ENCODE measurements around the gene ANKRD13A. TPM values are rescaled to one million over a fixed set of nuclear protein-coding genes. Genes with fewer than 3 reads are reported as not detected.

Gene ANKRD13A
- total and polyA plus RNA-seq, 2 donors (not counting 1 experiment from before 2014, with no cell fraction given) = 150 to 185 TPM

DNA sequence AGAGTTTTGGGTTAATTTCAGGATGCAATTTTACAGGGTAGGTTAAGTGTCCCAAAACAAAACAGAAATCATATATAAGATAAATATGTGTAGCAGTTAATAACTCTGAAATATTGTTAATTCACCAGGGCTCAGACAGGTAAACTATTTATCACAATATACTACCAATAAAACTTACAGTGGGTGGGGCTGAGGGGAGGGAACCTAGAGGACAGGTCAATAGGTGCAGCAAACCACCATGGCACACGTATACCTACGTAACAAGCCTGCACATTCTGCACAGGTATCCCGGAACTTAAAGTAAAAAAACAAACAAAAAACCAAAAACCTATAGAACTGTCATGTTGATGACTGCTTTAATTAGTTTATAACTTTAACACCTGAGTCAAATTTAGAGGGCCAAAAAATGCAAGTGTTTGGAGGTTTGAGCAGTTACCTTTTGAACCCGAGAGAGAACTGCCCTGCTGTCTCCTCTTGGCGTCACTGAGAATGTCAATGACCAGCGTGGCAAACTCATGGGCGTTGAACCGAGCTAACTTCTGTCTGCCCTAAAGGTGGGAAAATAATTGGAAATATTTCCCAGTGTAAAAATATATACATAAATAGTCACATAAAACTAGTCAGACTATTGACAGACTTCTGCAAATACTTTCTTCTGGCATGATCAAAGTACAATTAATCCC, 39.7 kb upstream of the ANKRD13A start:
- Histone ChIP-seq H2AFZ (ENCODE audit: insufficient read depth, low read depth, low read length, poor library complexity, severe bottlenecking) (no peak overlapping the region), H3K4me3 (ENCODE audit: control extremely low read depth in 1 of 5, extremely low read depth in 1 of 5, insufficient read depth in 1 of 5, low read depth in 2 of 5, low read length in 4 of 5) (no peak overlapping the region), H3K27me3 (replicated peaks in 1 of 4; ENCODE audit: control extremely low read depth in 1 of 4, control insufficient read depth in 3 of 4, insufficient read depth in 4 of 4, low read length in 3 of 4) (no peaks in the 10 kb centered on the region), H4K20me1 (ENCODE audit: control insufficient read depth, insufficient read depth, low read length, poor library complexity, severe bottlenecking) (peaks cover 19% of the 10 kb centered on the region), H3K27ac (ENCODE audit: low read length in 2 of 2) (no peak overlapping the region), H3K4me2 (replicated peaks; ENCODE audit: low read depth, low read length, poor library complexity, severe bottlenecking) (no peak overlapping the region), H3K36me3 (replicated peaks in 1 of 2; ENCODE audit: control extremely low read depth in 1 of 2, control insufficient read depth in 1 of 2, extremely low read depth in 1 of 2, insufficient read depth in 2 of 2, low read length in 1 of 2) (peaks cover 6 to 80% of the 10 kb centered on the region in 2 experiments), H3K79me2 (ENCODE audit: control insufficient read depth, insufficient read depth, low read length) (peaks cover 24% of the 10 kb centered on the region), H3K9ac (ENCODE audit: low read length) (no peak overlapping the region), H3K4me1 (ENCODE audit: control insufficient read depth in 2 of 2, insufficient read depth in 2 of 2, low read length in 2 of 2) (no peaks in the 10 kb centered on the region), H3K9me3 (ENCODE audit: control extremely low read depth in 1 of 3, control insufficient read depth in 2 of 3, insufficient read depth in 1 of 3, low read length in 2 of 3) (no peaks in the 10 kb centered on the region)
- Mint-ChIP-seq H3K27ac (no peak overlapping the region), H3K4me1 (no peaks in the 10 kb centered on the region), H3K4me3 (no peak overlapping the region), H3K9me3 (ENCODE audit: insufficient read depth) (no peaks in the 10 kb centered on the region), H3K27me3 (no peaks in the 10 kb centered on the region)
- intact Hi-C loops (cut with micrococcal nuclease) = no loop called here
- ATAC-seq (ENCODE audit: low read depth) = no peak
- DNase-seq = no peak
- TF ChIP-seq, protein P1, sequence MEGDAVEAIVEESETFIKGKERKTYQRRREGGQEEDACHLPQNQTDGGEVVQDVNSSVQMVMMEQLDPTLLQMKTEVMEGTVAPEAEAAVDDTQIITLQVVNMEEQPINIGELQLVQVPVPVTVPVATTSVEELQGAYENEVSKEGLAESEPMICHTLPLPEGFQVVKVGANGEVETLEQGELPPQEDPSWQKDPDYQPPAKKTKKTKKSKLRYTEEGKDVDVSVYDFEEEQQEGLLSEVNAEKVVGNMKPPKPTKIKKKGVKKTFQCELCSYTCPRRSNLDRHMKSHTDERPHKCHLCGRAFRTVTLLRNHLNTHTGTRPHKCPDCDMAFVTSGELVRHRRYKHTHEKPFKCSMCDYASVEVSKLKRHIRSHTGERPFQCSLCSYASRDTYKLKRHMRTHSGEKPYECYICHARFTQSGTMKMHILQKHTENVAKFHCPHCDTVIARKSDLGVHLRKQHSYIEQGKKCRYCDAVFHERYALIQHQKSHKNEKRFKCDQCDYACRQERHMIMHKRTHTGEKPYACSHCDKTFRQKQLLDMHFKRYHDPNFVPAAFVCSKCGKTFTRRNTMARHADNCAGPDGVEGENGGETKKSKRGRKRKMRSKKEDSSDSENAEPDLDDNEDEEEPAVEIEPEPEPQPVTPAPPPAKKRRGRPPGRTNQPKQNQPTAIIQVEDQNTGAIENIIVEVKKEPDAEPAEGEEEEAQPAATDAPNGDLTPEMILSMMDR (IDR thresholded peaks at IDR 0.05) = no peak
- TF ChIP-seq EZH2 (IDR thresholded peaks at IDR 0.05; ENCODE audit: borderline replicate concordance, insufficient read depth, low read depth, low read length, poor library complexity, severe bottlenecking) = no peak
- WGBS (ENCODE audit: insufficient coverage) = 100% methylated on average over 1 of the region's 8 CpGs
- ChIA-PET CTCF (no interaction called here), POLR2A (interaction anchor here (0.5 to 0.6 kb wide), 2 partner anchors 32 to 33 kb away, joined by 5 to 8 read pairs; no protein-coding TSS in a partner anchor)

DNA sequence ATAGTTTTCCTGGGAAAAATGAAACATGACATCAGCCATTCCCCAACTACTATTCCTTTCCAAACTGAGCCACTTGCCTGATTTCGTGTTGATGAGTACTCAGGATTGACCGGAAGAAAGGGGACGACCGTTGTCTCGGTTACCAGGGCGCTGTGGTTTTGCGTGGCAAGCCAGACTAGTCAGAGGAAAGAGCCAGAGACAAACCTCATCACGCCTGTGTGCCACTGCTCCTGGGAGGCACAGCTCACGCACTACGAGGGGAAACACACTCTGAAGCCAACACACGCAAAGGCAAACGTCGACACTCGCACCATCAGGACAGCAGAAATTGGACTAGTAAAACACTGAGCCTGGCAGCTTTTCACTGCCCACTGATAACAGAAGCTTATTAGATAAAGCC, 38.0 kb upstream of the ANKRD13A start:
- Histone ChIP-seq H2AFZ (ENCODE audit: insufficient read depth, low read depth, low read length, poor library complexity, severe bottlenecking) (no peak overlapping the region), H3K4me3 (ENCODE audit: control extremely low read depth in 1 of 5, extremely low read depth in 1 of 5, insufficient read depth in 1 of 5, low read depth in 2 of 5, low read length in 4 of 5) (no peak overlapping the region), H3K9me3 (ENCODE audit: control extremely low read depth in 1 of 3, control insufficient read depth in 2 of 3, insufficient read depth in 1 of 3, low read length in 2 of 3) (no peaks in the 10 kb centered on the region), H3K27me3 (replicated peaks in 1 of 4; ENCODE audit: control extremely low read depth in 1 of 4, control insufficient read depth in 3 of 4, insufficient read depth in 4 of 4, low read length in 3 of 4) (no peaks in the 10 kb centered on the region), H3K4me1 (ENCODE audit: control insufficient read depth in 2 of 2, insufficient read depth in 2 of 2, low read length in 2 of 2) (no peaks in the 10 kb centered on the region), H3K9ac (ENCODE audit: low read length) (no peak overlapping the region), H3K36me3 (replicated peaks in 1 of 2; ENCODE audit: control extremely low read depth in 1 of 2, control insufficient read depth in 1 of 2, extremely low read depth in 1 of 2, insufficient read depth in 2 of 2, low read length in 1 of 2) (peaks cover 1 to 85% of the 10 kb centered on the region in 2 experiments), H3K79me2 (ENCODE audit: control insufficient read depth, insufficient read depth, low read length) (peaks cover 25% of the 10 kb centered on the region), H4K20me1 (ENCODE audit: control insufficient read depth, insufficient read depth, low read length, poor library complexity, severe bottlenecking) (peaks cover 19% of the 10 kb centered on the region), H3K4me2 (replicated peaks; ENCODE audit: low read depth, low read length, poor library complexity, severe bottlenecking) (no peak overlapping the region), H3K27ac (ENCODE audit: low read length in 2 of 2) (no peak overlapping the region)
- ChIA-PET POLR2A (interaction anchor here (0.7 kb wide), 1 partner anchor 21 kb away, joined by 3 read pairs; no protein-coding TSS in a partner anchor), CTCF (no interaction called here)
- TF ChIP-seq, protein P1 (IDR thresholded peaks at IDR 0.05) = no peak
- no peak for TF ChIP-seq EZH2 (IDR thresholded peaks at IDR 0.05; ENCODE audit: borderline replicate concordance, insufficient read depth, low read depth, low read length, poor library complexity, severe bottlenecking)
- WGBS (ENCODE audit: insufficient coverage) = 97% methylated on average over 14 of the region's 14 CpGs
- no peak overlapping the region for H3K4me3 Mint-ChIP-seq
- H3K9me3 Mint-ChIP-seq (ENCODE audit: insufficient read depth) = no peaks in the 10 kb centered on the region
- intact Hi-C loops (cut with micrococcal nuclease) = no loop called here
- no peaks in the 10 kb centered on the region for H3K4me1 Mint-ChIP-seq
- no peaks in the 10 kb centered on the region for H3K27me3 Mint-ChIP-seq
- no peak for ATAC-seq (ENCODE audit: low read depth)
- peak overlapping the region; percentile 51 for H3K27ac Mint-ChIP-seq
- no peak for DNase-seq
